Liver (tissue), 9 donors: ENCODE results near the gene YBX2. TPM values are rescaled to one million over a fixed set of nuclear protein-coding genes. Genes with fewer than 3 reads are reported as not detected.

ENCODE experiments used
- DNase-seq: peaks from one replicate; pipeline ENCODE4 v3.0.0-alpha.2; 2017; ENCODE audit warnings: low spot score
- H3K27ac ChIP-seq, 2 donors: one replicate each; pipeline ENCODE4 v1.7.0; 2013; ENCODE audit warnings: inconsistent platforms in 2 of 2, low read length in 2 of 2, control low read depth in 1 of 2, low read depth in 1 of 2, mild to moderate bottlenecking in 1 of 2
- H3K27me3 ChIP-seq, 4 donors: one replicate each; pipeline versions ENCODE4 v1.6.1 to v1.7.0; 2013; ENCODE audit warnings: low read length in 3 of 4, inconsistent platforms in 1 of 4, mild to moderate bottlenecking in 1 of 4, moderate library complexity in 1 of 4; ENCODE audit not compliant: control insufficient read depth in 4 of 4, insufficient read depth in 4 of 4
- H3K36me3 ChIP-seq, 4 donors: one replicate each; pipeline versions ENCODE4 v1.6.1 to v1.7.0; 2013; ENCODE audit warnings: low read length in 3 of 4, mild to moderate bottlenecking in 3 of 4, low read depth in 1 of 4, moderate library complexity in 1 of 4; ENCODE audit not compliant: control insufficient read depth in 4 of 4, insufficient read depth in 3 of 4
- H3K4me1 ChIP-seq, 4 donors: one replicate each; pipeline versions ENCODE4 v1.6.1 to v1.7.0; 2013; ENCODE audit warnings: low read length in 3 of 4, mild to moderate bottlenecking in 3 of 4, moderate library complexity in 1 of 4; ENCODE audit not compliant: control insufficient read depth in 4 of 4, insufficient read depth in 4 of 4
- H3K4me3 ChIP-seq, 3 donors: one replicate each; pipeline versions ENCODE4 v1.6.1 to v1.7.0; 2013; ENCODE audit warnings: low read length in 3 of 3, control low read depth in 1 of 3, low read depth in 1 of 3, mild to moderate bottlenecking in 1 of 3
- H3K9ac ChIP-seq, 2 donors: one replicate each; pipeline ENCODE4 v1.7.0; 2013; ENCODE audit warnings: low read length in 2 of 2, mild to moderate bottlenecking in 2 of 2, moderate library complexity in 2 of 2, control low read depth in 1 of 2, low read depth in 1 of 2
- H3K9me3 ChIP-seq, 4 donors: one replicate each; pipeline versions ENCODE4 v1.6.1 to v1.7.0; 2013; ENCODE audit warnings: low read length in 3 of 4; ENCODE audit not compliant: control insufficient read depth in 4 of 4
- CTCF ChIP-seq: fragments of 150-350 bp; IDR thresholded peaks from 2 replicates; pipeline ENCODE4 v1.5.1; 2017; ENCODE audit warnings: improper control_type of control experiment, low read depth, low read length; ENCODE audit not compliant: missing input control
- EGR1 ChIP-seq, 2 donors: IDR thresholded peaks; 2 replicates each; pipeline ENCODE4 v1.6.1; 2016 to 2018; ENCODE audit warnings: antibody characterized with exemption in 2 of 2, low read depth in 2 of 2
- FOXA1 ChIP-seq: IDR thresholded peaks from 2 replicates; pipeline ENCODE4 v1.6.1; 2016; ENCODE audit warnings: antibody characterized with exemption
- FOXA2 ChIP-seq: IDR thresholded peaks from 2 replicates; pipeline ENCODE4 v1.6.1; 2016; ENCODE audit warnings: antibody characterized with exemption
- GABPA ChIP-seq, 2 donors: IDR thresholded peaks in 1 of 2; conservative IDR thresholded peaks in 1 of 2; 2 replicates each; pipeline ENCODE4 v1.6.1; 2016; ENCODE audit warnings: antibody characterized with exemption in 2 of 2, mild to moderate bottlenecking in 1 of 2, moderate library complexity in 1 of 2
- HNF4A ChIP-seq, 2 donors: conservative IDR thresholded peaks; 2 replicates each; pipeline ENCODE4 v1.6.1; 2016; ENCODE audit warnings: antibody characterized with exemption in 2 of 2, mild to moderate bottlenecking in 2 of 2
- HNF4G ChIP-seq: IDR thresholded peaks from 2 replicates; pipeline ENCODE4 v1.6.1; 2016; ENCODE audit warnings: antibody characterized with exemption
- JUND ChIP-seq, 2 donors: IDR thresholded peaks; 2 replicates each; pipeline ENCODE4 v1.6.1; 2016; ENCODE audit warnings: antibody characterized with exemption in 2 of 2
- NR2F2 ChIP-seq: IDR thresholded peaks from 2 replicates; pipeline ENCODE4 v1.6.1; 2016; ENCODE audit warnings: antibody characterized with exemption
- RAD21 ChIP-seq, 2 donors: IDR thresholded peaks; 2 replicates each; pipeline ENCODE4 v1.6.1; 2016; ENCODE audit warnings: antibody characterized with exemption in 2 of 2, mild to moderate bottlenecking in 2 of 2
- REST ChIP-seq: IDR thresholded peaks from 2 replicates; pipeline ENCODE4 v1.6.1; 2016; ENCODE audit warnings: antibody characterized with exemption, mild to moderate bottlenecking
- RXRA ChIP-seq, 2 donors: IDR thresholded peaks; 2 replicates each; pipeline ENCODE4 v1.6.1; 2017 to 2018; ENCODE audit warnings: antibody characterized with exemption in 2 of 2, mild to moderate bottlenecking in 1 of 2
- SP1 ChIP-seq: IDR thresholded peaks from 2 replicates; pipeline ENCODE4 v1.6.1; 2018; ENCODE audit warnings: antibody characterized with exemption, mild to moderate bottlenecking
- YY1 ChIP-seq: IDR thresholded peaks from 2 replicates; pipeline ENCODE4 v1.6.1; 2016; ENCODE audit warnings: antibody characterized with exemption, mild to moderate bottlenecking
- ZBTB33 ChIP-seq: IDR thresholded peaks from 2 replicates; pipeline ENCODE4 v1.6.1; 2016; ENCODE audit warnings: antibody characterized with exemption
- WGBS: extraction: QIAGEN DNeasy Blood & Tissue Kit; methylation state at CpG from one replicate; pipeline ENCODE4 v1.1.7; 2013; 5-methylcytosine and 5-hydroxymethylcytosine counted together
- polyA plus RNA-seq, 2 donors: library from polyadenylated mRNA; stranded (reverse) in 1 of 2; unstranded in 1 of 2; fragments of 200-250 nt in 1 of 2; fragments of >200 nt in 1 of 2; fragmentation: Nextera tagmentation in 1 of 2; extraction: Ambion mirVana in 1 of 2; gene quantifications; one replicate each; pipeline versions ENCODE4 v1.2.1 to v1.2.3, GENCODE V29; 2013 to 2015
- total RNA-seq, 2 donors: library from RNA; depleted of rRNA; stranded (reverse); fragments of >200 nt; gene quantifications; one replicate each; pipeline ENCODE4 v1.2.3, GENCODE V29; 2014
- TF ChIP-seq, protein P1 (sequence below): IDR thresholded peaks from 2 replicates; pipeline ENCODE4 v1.6.1; 2016; ENCODE audit warnings: antibody characterized with exemption
- donor health status: healthy.
- donor health status: healthy.
- donor health status: healthy.
- donor health status: healthy.
- donor health status: healthy.

YBX2 gene
- total and polyA plus RNA-seq, 4 donors, result 0.33 to 0.75 (median 0.57) TPM

GRCh38 chr17:7327056-7327455, 32.6 kb upstream of the YBX2 start (continued):
- TF ChIP-seq REST, result no peak
- TF ChIP-seq ZBTB33, result no peak
- no peak for TF ChIP-seq FOXA2

GRCh38 chr17:7326186-7326585, 31.7 kb upstream of the YBX2 start:
- H3K4me1 ChIP-seq, result peaks cover 8 to 22% (median 15%) of the 10 kb centered on the region in 4 donors
- peaks cover 6 to 48% (median 19%) of the 10 kb centered on the region in 4 donors for H3K36me3 ChIP-seq
- 95% methylated on average over 11 of the region's 11 CpGs for WGBS
- H3K9ac ChIP-seq, result no peak overlapping the region
- H3K27me3 ChIP-seq, result no peaks in the 10 kb centered on the region
- no peak for TF ChIP-seq EGR1 (IDR thresholded peaks at IDR 0.05; ENCODE audit: low read depth in 2 of 2)
- no peak for TF ChIP-seq RAD21 (IDR thresholded peaks at IDR 0.05)
- no peak for TF ChIP-seq YY1
- no peak for TF ChIP-seq CTCF
- no peak for TF ChIP-seq RXRA (IDR thresholded peaks at IDR 0.05)
- no peak for TF ChIP-seq NR2F2
- TF ChIP-seq HNF4A (conservative IDR thresholded peaks at IDR 0.05), result no peak
- TF ChIP-seq FOXA1, result no peak
- no peak for TF ChIP-seq GABPA (IDR thresholded peaks at IDR 0.05 in 1 of 2, conservative IDR thresholded peaks at IDR 0.05 in 1 of 2)
- no peak for TF ChIP-seq SP1
- TF ChIP-seq, protein P1, sequence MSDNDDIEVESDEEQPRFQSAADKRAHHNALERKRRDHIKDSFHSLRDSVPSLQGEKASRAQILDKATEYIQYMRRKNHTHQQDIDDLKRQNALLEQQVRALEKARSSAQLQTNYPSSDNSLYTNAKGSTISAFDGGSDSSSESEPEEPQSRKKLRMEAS, result no peak
- TF ChIP-seq JUND (IDR thresholded peaks at IDR 0.05), result no peak
- no peak for TF ChIP-seq HNF4G
- no peak for TF ChIP-seq FOXA2
- TF ChIP-seq ZBTB33, result no peak
- H3K27ac ChIP-seq, result no peak overlapping the region
- H3K9me3 ChIP-seq, result no peaks in the 10 kb centered on the region
- DNase-seq, result no peak
- H3K4me3 ChIP-seq, result no peak overlapping the region
